GM19238 (cell line): ENCODE data around the gene FGFR3.
"Not testable (repeated sequence)": the region's sequence is repeated elsewhere in the genome, so short reads cannot be mapped to it uniquely, and the experiment has no call there.

Experiments
- DNase-seq: peaks from one replicate; pipeline ENCODE4 v3.0.0; 2011; ENCODE audit warnings: low spot score; ENCODE audit not compliant: insufficient read length

FGFR3 gene

GRCh38 chr4:1815997-1816860 is 23.1 kb downstream of the FGFR3 start:
- no peak for DNase-seq

- no peak for DNase-seq
Observed at GRCh38 chr4:1819284-1819683, 26.2 kb downstream of the FGFR3 start.

GRCh38 chr4:1819816-1820215 is 26.7 kb downstream of the FGFR3 start:
- DNase-seq = no peak

- DNase-seq = no peak
Observed at GRCh38 chr4:1821679-1822567, 28.8 kb downstream of the FGFR3 start.

- no peak for DNase-seq
Observed at GRCh38 chr4:1822568-1823544, 29.8 kb downstream of the FGFR3 start.

- no peak for DNase-seq
Observed at GRCh38 chr4:1823545-1823932, 30.4 kb downstream of the FGFR3 start.

GRCh38 chr4:1824746-1825145 is 31.7 kb downstream of the FGFR3 start:
- no peak for DNase-seq

GRCh38 chr4:1825326-1825725 is 32.2 kb downstream of the FGFR3 start:
- no peak for DNase-seq

- no peak for DNase-seq
Observed at GRCh38 chr4:1826531-1827350, 33.6 kb downstream of the FGFR3 start.

GRCh38 chr4:1830234-1830633 is 37.1 kb downstream of the FGFR3 start:
- no peak for DNase-seq

- no peak for DNase-seq
Observed at GRCh38 chr4:1830642-1831228, 37.6 kb downstream of the FGFR3 start.

- no peak for DNase-seq
Observed at GRCh38 chr4:1831331-1831730, 38.2 kb downstream of the FGFR3 start.

- DNase-seq = no peak
Observed at GRCh38 chr4:1832690-1833089, 39.6 kb downstream of the FGFR3 start.

GRCh38 chr4:1833307-1834046 is 40.4 kb downstream of the FGFR3 start:
- DNase-seq = no peak

GRCh38 chr4:1834047-1834775 is 41.1 kb downstream of the FGFR3 start:
- DNase-seq = peak; percentile 80

GRCh38 chr4:1835836-1836235 is 42.7 kb downstream of the FGFR3 start:
- not testable (repeated sequence) for DNase-seq

- no peak for DNase-seq
Observed at GRCh38 chr4:1836650-1837049, 43.6 kb downstream of the FGFR3 start.

GRCh38 chr4:1837069-1837468 is 44.0 kb downstream of the FGFR3 start:
- DNase-seq = no peak

GRCh38 chr4:1839282-1839681 is 46.2 kb downstream of the FGFR3 start:
- DNase-seq = no peak
